Hematopoietic multipotent progenitor cell treated with erythropoietin and hydrocortisone succinate and interleukin-3 and kit ligand, for 17 days (in vitro differentiated cells): Measurements from ENCODE around the gene AURKA.
"Not testable (repeated sequence)": the region's sequence is repeated elsewhere in the genome, so short reads cannot be mapped to it uniquely, and the experiment has no call there.

ENCODE experiments used
- DNase-seq: peaks from one replicate; pipeline ENCODE4 v3.0.0-alpha.2; 2015; ENCODE audit warnings: low spot score

The AURKA gene

GRCh38 chr20:56359212-56360132, 32.5 kb downstream of the AURKA start:
- peak; percentile 68 for DNase-seq

GRCh38 chr20:56358600-56359211, 33.3 kb downstream of the AURKA start, which contains the start of gene FAM210B:
Gene FAM210B (plus strand): TSS chr20:56358974. CDS start chr20:56359006, 32 bp downstream.
- DNase-seq = peak; percentile 89

GRCh38 chr20:56358070-56358469, 33.9 kb downstream of the AURKA start:
- no peak for DNase-seq

- no peak for DNase-seq
These were observed 38.7 kb downstream of the AURKA start for GRCh38 chr20:56353356-56353755.

- DNase-seq = no peak
These were observed 39.5 kb downstream of the AURKA start for GRCh38 chr20:56352345-56353055.

- DNase-seq = no peak
These were observed 41.2 kb downstream of the AURKA start for GRCh38 chr20:56350842-56351241.

- DNase-seq = no peak
These were observed 43.3 kb downstream of the AURKA start for GRCh38 chr20:56348746-56349145.

GRCh38 chr20:56348305-56348693, 43.7 kb downstream of the AURKA start:
- DNase-seq = no peak

GRCh38 chr20:56347628-56348304, 44.2 kb downstream of the AURKA start:
- DNase-seq = no peak

GRCh38 chr20:56345911-56346310, 46.1 kb downstream of the AURKA start:
- no peak for DNase-seq

GRCh38 chr20:56343861-56344381, 48.1 kb downstream of the AURKA start:
- peak; percentile 49 for DNase-seq

GRCh38 chr20:56342783-56343182, 49.2 kb downstream of the AURKA start:
- DNase-seq = no peak

GRCh38 chr20:56336709-56337108, 55.3 kb downstream of the AURKA start:
- not testable (repeated sequence) for DNase-seq

GRCh38 chr20:56328861-56329260, 63.2 kb downstream of the AURKA start:
- DNase-seq = no peak

- DNase-seq = no peak
These were observed 67.2 kb downstream of the AURKA start for GRCh38 chr20:56324806-56325205.

GRCh38 chr20:56323656-56324055, 68.4 kb downstream of the AURKA start:
- no peak for DNase-seq

GRCh38 chr20:56323206-56323605, 68.8 kb downstream of the AURKA start:
- DNase-seq = no peak

GRCh38 chr20:56322681-56323080, 69.3 kb downstream of the AURKA start:
- DNase-seq = no peak
